H1 (cell line): Measurements from ENCODE around the gene TBCB.
A peak's percentile ranks its signal among the peaks of the same experiment; 100 is the strongest.

Experiments used
- ATF3 ChIP-seq: IDR thresholded peaks from 2 replicates; pipeline ENCODE4 v1.6.1; 2011; ENCODE audit warnings: low read depth, mild to moderate bottlenecking, low read length; ENCODE audit not compliant: insufficient read depth
- CEBPB ChIP-seq: IDR thresholded peaks from 2 replicates; pipeline ENCODE4 v1.6.1; 2012; ENCODE audit warnings: low read depth, low read length
- CREB1 ChIP-seq: IDR thresholded peaks from 2 replicates; pipeline ENCODE4 v1.6.1; 2012; ENCODE audit warnings: inconsistent platforms
- CTCF ChIP-seq, 3 experiments: IDR thresholded peaks; 1 replicate in 2 of 3; 2 replicates in 1 of 3; pipeline versions ENCODE4 v1.5.1 to v1.6.1; 2011; ENCODE audit warnings: low read length in 3 of 3, mild to moderate bottlenecking in 3 of 3, inconsistent platforms in 2 of 3, low read depth in 1 of 3, moderate library complexity in 1 of 3; ENCODE audit not compliant: insufficient read depth in 1 of 3; ENCODE audit errors: control extremely low read depth in 1 of 3
- EP300 ChIP-seq, 2 experiments: IDR thresholded peaks; 1 replicate in 1 of 2; 2 replicates in 1 of 2; pipeline ENCODE4 v1.6.1; 2011 to 2012; ENCODE audit warnings: low read depth in 2 of 2, low read length in 2 of 2, mild to moderate bottlenecking in 2 of 2, borderline replicate concordance in 1 of 2, inconsistent platforms in 1 of 2, moderate library complexity in 1 of 2
- EZH2 ChIP-seq: fragments of 200-600 bp; sonication (generic); IDR thresholded peaks from 2 replicates; pipeline ENCODE4 v1.7.1; 2012; ENCODE audit warnings: low read depth, mild to moderate bottlenecking, moderate library complexity, low read length, inconsistent platforms; ENCODE audit not compliant: severe bottlenecking
- GABPA ChIP-seq: IDR thresholded peaks from 2 replicates; pipeline ENCODE4 v1.6.1; 2011; ENCODE audit warnings: mild to moderate bottlenecking, low read length, moderate library complexity, borderline replicate concordance; ENCODE audit not compliant: insufficient read depth
- POLR2A ChIP-seq, 2 experiments: IDR thresholded peaks; 1 replicate in 1 of 2; 2 replicates in 1 of 2; pipeline ENCODE4 v1.6.1; 2011; ENCODE audit warnings: low read depth in 2 of 2, low read length in 2 of 2, mild to moderate bottlenecking in 2 of 2; ENCODE audit errors: control extremely low read depth in 1 of 2
- POLR2AphosphoS5 ChIP-seq: IDR thresholded peaks from 2 replicates; pipeline ENCODE4 v1.6.1; 2011; ENCODE audit warnings: low read depth, low read length
- RBBP5 ChIP-seq: IDR thresholded peaks from 2 replicates; pipeline ENCODE4 v1.7.1; 2012; ENCODE audit warnings: low read depth, mild to moderate bottlenecking, inconsistent platforms, low read length, moderate library complexity, borderline replicate concordance
- SIRT6 ChIP-seq: IDR thresholded peaks from one replicate; pipeline ENCODE4 v1.7.1; 2012; ENCODE audit warnings: low read length, inconsistent platforms
- TBP ChIP-seq: IDR thresholded peaks from 2 replicates; pipeline ENCODE4 v1.6.1; 2011; ENCODE audit warnings: low read depth, low read length, improper control_type of control experiment

- TF ChIP-seq POLR2AphosphoS5 (peak; percentile 20; the same call in 1 of the 2 replicates), CEBPB (no peak), CREB1 (no peak), POLR2A (IDR thresholded peaks at IDR 0.05; ENCODE audit: control extremely low read depth in 1 of 2, low read depth in 2 of 2, low read length in 2 of 2) (no peak), ATF3 (no peak), TBP (0 out of 2 replicates have a peak, but pooled peaks have one; percentile 5), GABPA (no peak), EZH2 (no peak), SIRT6 (no peak), EP300 (IDR thresholded peaks at IDR 0.05; ENCODE audit: borderline replicate concordance in 1 of 2, low read depth in 2 of 2, low read length in 2 of 2) (no peak), CTCF (IDR thresholded peaks at IDR 0.05; ENCODE audit: control extremely low read depth in 1 of 3, insufficient read depth in 1 of 3, low read depth in 1 of 3, low read length in 3 of 3) (no peak), RBBP5 (no peak)
These were observed 25.2 kb downstream of the TBCB start for GRCh38 chr19:36140304-36141038.
